Naive B cell (primary cell): ENCODE results near the gene HLTF. TPM values are rescaled to one million over a fixed set of nuclear protein-coding genes. Genes with fewer than 3 reads are reported as not detected.
A peak's percentile ranks its signal among the peaks of the same experiment; 100 is the strongest.

ENCODE experiments used
- ATAC-seq, 2 donors: fragments of 150-1000 bp; cut with Tn5 transposase; 2 replicates each; pipeline ENCODE4 v1.10.0; 2021; ENCODE audit warnings: low read depth in 2 of 2, mild to moderate bottlenecking in 2 of 2, moderate library complexity in 2 of 2
- DNase-seq: peaks from one replicate; pipeline ENCODE4 v3.0.0; 2022
- H3K27ac Mint-ChIP-seq, 6 donors: one replicate each; pipeline ENCODE4 v1.8.0; 2020 to 2022; ENCODE audit warnings: mild to moderate bottlenecking in 6 of 6, mixed read lengths in 6 of 6, moderate library complexity in 5 of 6, inconsistent platforms in 2 of 6
- H3K27me3 Mint-ChIP-seq, 3 donors: one replicate each; pipeline ENCODE4 v1.8.0; 2021 to 2022; ENCODE audit warnings: mixed read lengths in 3 of 3, mild to moderate bottlenecking in 1 of 3
- H3K36me3 Mint-ChIP-seq, 2 donors: one replicate each; pipeline ENCODE4 v1.8.0; 2020 to 2022; ENCODE audit warnings: mixed read lengths in 2 of 2, inconsistent platforms in 1 of 2, mild to moderate bottlenecking in 1 of 2
- H3K4me1 Mint-ChIP-seq, 3 donors: one replicate each; pipeline ENCODE4 v1.8.0; 2020 to 2022; ENCODE audit warnings: mixed read lengths in 3 of 3, inconsistent platforms in 1 of 3, mild to moderate bottlenecking in 1 of 3, moderate library complexity in 1 of 3
- H3K4me3 Mint-ChIP-seq, 8 donors: one replicate each; pipeline ENCODE4 v1.8.0; 2020 to 2022; ENCODE audit warnings: mild to moderate bottlenecking in 8 of 8, mixed read lengths in 8 of 8, moderate library complexity in 8 of 8, inconsistent platforms in 2 of 8
- H3K9me3 Mint-ChIP-seq, 7 donors: one replicate each; pipeline ENCODE4 v1.8.0; 2020 to 2022; ENCODE audit warnings: mixed read lengths in 7 of 7, mild to moderate bottlenecking in 5 of 7, inconsistent platforms in 2 of 7, moderate library complexity in 1 of 7
- polyA plus RNA-seq, 6 donors: library from polyadenylated mRNA; unstranded; fragments of 300-500 nt; fragmentation: Illumina TruSeq; gene quantifications; one replicate each; pipeline ENCODE4 v1.2.3, GENCODE V29; 2021; ENCODE audit warnings: low read depth in 6 of 6

Gene HLTF
- polyA plus RNA-seq, 6 donors from 2014 or later, result 13.6 to 26.1 (median 21.6) TPM

- Mint-ChIP-seq H3K4me1 (no peaks in the 10 kb centered on the region), H3K27ac (no peak overlapping the region), H3K27me3 (no peaks in the 10 kb centered on the region), H3K36me3 (peaks cover 25 to 30% of the 10 kb centered on the region in 2 donors), H3K4me3 (no peak overlapping the region), H3K9me3 (peaks cover 0 to 8% (median 5%) of the 10 kb centered on the region in 7 donors)
- ATAC-seq, result no peak
- no peak for DNase-seq
Observed at GRCh38 chr3:149023951-149024350, 62.4 kb downstream of the HLTF start.

- no peak for DNase-seq
- Mint-ChIP-seq H3K4me1 (no peaks in the 10 kb centered on the region), H3K27ac (peak overlapping the region in 1 of 6 donors; percentile 12), H3K4me3 (no peak overlapping the region), H3K36me3 (peaks cover 25 to 30% of the 10 kb centered on the region in 2 donors), H3K9me3 (peaks cover 0 to 8% (median 5%) of the 10 kb centered on the region in 7 donors), H3K27me3 (no peaks in the 10 kb centered on the region)
- ATAC-seq, result no peak
Observed at GRCh38 chr3:149021830-149022229, 64.5 kb downstream of the HLTF start.

GRCh38 chr3:149020839-149021252 is 65.5 kb downstream of the HLTF start:
- ATAC-seq (no peak), DNase-seq (no peak)
- no peaks in the 10 kb centered on the region for H3K27me3 Mint-ChIP-seq
- peaks cover 0 to 8% (median 5%) of the 10 kb centered on the region in 7 donors for H3K9me3 Mint-ChIP-seq
- H3K4me3 Mint-ChIP-seq, result no peak overlapping the region
- no peaks in the 10 kb centered on the region for H3K4me1 Mint-ChIP-seq
- peaks cover 24 to 25% of the 10 kb centered on the region in 2 donors for H3K36me3 Mint-ChIP-seq
- H3K27ac Mint-ChIP-seq, result peak overlapping the region in 1 of 6 donors; percentile 39

- peaks cover 28 to 29% of the 10 kb centered on the region in 2 donors for H3K36me3 Mint-ChIP-seq
- peak overlapping the region in 1 of 6 donors; percentile 39 for H3K27ac Mint-ChIP-seq
- peaks cover 0 to 8% (median 5%) of the 10 kb centered on the region in 7 donors for H3K9me3 Mint-ChIP-seq
- DNase-seq (no peak), ATAC-seq (no peak)
- H3K27me3 Mint-ChIP-seq, result no peaks in the 10 kb centered on the region
- H3K4me1 Mint-ChIP-seq, result peaks cover 0 to 4% (median 0%) of the 10 kb centered on the region in 3 donors
- no peak overlapping the region for H3K4me3 Mint-ChIP-seq
Observed at GRCh38 chr3:149020196-149020838, 66.0 kb downstream of the HLTF start.

GRCh38 chr3:149019580-149019979 is 66.8 kb downstream of the HLTF start:
- DNase-seq, result no peak
- Mint-ChIP-seq H3K9me3 (peaks cover 0 to 4% (median 1%) of the 10 kb centered on the region in 7 donors), H3K36me3 (peaks cover 26 to 28% of the 10 kb centered on the region in 2 donors), H3K27ac (no peak overlapping the region), H3K27me3 (no peaks in the 10 kb centered on the region), H3K4me3 (no peak overlapping the region), H3K4me1 (peaks cover 0 to 8% (median 0%) of the 10 kb centered on the region in 3 donors)
- no peak for ATAC-seq

- H3K27ac Mint-ChIP-seq, result no peak overlapping the region
- no peak for ATAC-seq
Observed at GRCh38 chr3:149018247-149018646, 68.1 kb downstream of the HLTF start.

GRCh38 chr3:149016669-149017541 is 69.4 kb downstream of the HLTF start:
- H3K9me3 Mint-ChIP-seq, result no peaks in the 10 kb centered on the region
- H3K36me3 Mint-ChIP-seq, result peaks cover 14 to 25% of the 10 kb centered on the region in 2 donors
- no peak overlapping the region for H3K4me3 Mint-ChIP-seq

More at GRCh38 chr3:149018247-149018646, 68.1 kb downstream of the HLTF start:
- Mint-ChIP-seq H3K27me3 (no peaks in the 10 kb centered on the region), H3K4me1 (peaks cover 0 to 11% (median 0%) of the 10 kb centered on the region in 3 donors), H3K9me3 (no peaks in the 10 kb centered on the region), H3K36me3 (peaks cover 20 to 28% of the 10 kb centered on the region in 2 donors), H3K4me3 (no peak overlapping the region)
- no peak for DNase-seq

GRCh38 chr3:149016242-149016641 is 70.1 kb downstream of the HLTF start:
- Mint-ChIP-seq H3K27me3 (no peaks in the 10 kb centered on the region), H3K4me1 (peaks cover 0 to 11% (median 0%) of the 10 kb centered on the region in 3 donors), H3K27ac (no peak overlapping the region), H3K4me3 (no peak overlapping the region), H3K9me3 (no peaks in the 10 kb centered on the region), H3K36me3 (peaks cover 20 to 22% of the 10 kb centered on the region in 2 donors)
- DNase-seq (no peak), ATAC-seq (no peak)

More at GRCh38 chr3:149016669-149017541, 69.4 kb downstream of the HLTF start:
- no peak for ATAC-seq
- DNase-seq, result no peak
- peaks cover 0 to 11% (median 0%) of the 10 kb centered on the region in 3 donors for H3K4me1 Mint-ChIP-seq
- no peaks in the 10 kb centered on the region for H3K27me3 Mint-ChIP-seq
- no peak overlapping the region for H3K27ac Mint-ChIP-seq

GRCh38 chr3:149015393-149015792 is 70.9 kb downstream of the HLTF start:
- no peaks in the 10 kb centered on the region for H3K9me3 Mint-ChIP-seq
- no peak overlapping the region for H3K4me3 Mint-ChIP-seq
- H3K27ac Mint-ChIP-seq, result peak overlapping the region in 1 of 6 donors; percentile 13
- ATAC-seq, result no peak
- H3K27me3 Mint-ChIP-seq, result no peaks in the 10 kb centered on the region
- no peak for DNase-seq
- H3K4me1 Mint-ChIP-seq, result peaks cover 0 to 11% (median 0%) of the 10 kb centered on the region in 3 donors
- peaks cover 24 to 28% of the 10 kb centered on the region in 2 donors for H3K36me3 Mint-ChIP-seq

GRCh38 chr3:149013726-149014125 is 72.6 kb downstream of the HLTF start:
- Mint-ChIP-seq H3K36me3 (peaks cover 28 to 34% of the 10 kb centered on the region in 2 donors), H3K4me3 (no peak overlapping the region), H3K9me3 (no peaks in the 10 kb centered on the region), H3K4me1 (peaks cover 0 to 11% (median 0%) of the 10 kb centered on the region in 3 donors), H3K27ac (no peak overlapping the region), H3K27me3 (no peaks in the 10 kb centered on the region)
- ATAC-seq, result no peak
- DNase-seq, result no peak

GRCh38 chr3:149011676-149012075 is 74.7 kb downstream of the HLTF start:
- ATAC-seq, result no peak

GRCh38 chr3:149010966-149011365 is 75.4 kb downstream of the HLTF start:
- Mint-ChIP-seq H3K4me3 (no peak overlapping the region), H3K9me3 (no peaks in the 10 kb centered on the region), H3K27ac (no peak overlapping the region), H3K36me3 (peaks cover 28 to 39% of the 10 kb centered on the region in 2 donors), H3K27me3 (no peaks in the 10 kb centered on the region), H3K4me1 (peaks cover 0 to 11% (median 0%) of the 10 kb centered on the region in 3 donors)
- no peak for DNase-seq
- ATAC-seq, result no peak

More at GRCh38 chr3:149011676-149012075, 74.7 kb downstream of the HLTF start:
- H3K4me1 Mint-ChIP-seq, result peaks cover 0 to 11% (median 0%) of the 10 kb centered on the region in 3 donors
- DNase-seq, result no peak
- H3K27me3 Mint-ChIP-seq, result no peaks in the 10 kb centered on the region
- peaks cover 28 to 39% of the 10 kb centered on the region in 2 donors for H3K36me3 Mint-ChIP-seq
- peak overlapping the region in 1 of 6 donors; percentile 58 for H3K27ac Mint-ChIP-seq
- no peak overlapping the region for H3K4me3 Mint-ChIP-seq
- H3K9me3 Mint-ChIP-seq, result no peaks in the 10 kb centered on the region

GRCh38 chr3:149010504-149010951 is 75.8 kb downstream of the HLTF start:
- no peak overlapping the region for H3K27ac Mint-ChIP-seq
- H3K4me3 Mint-ChIP-seq, result no peak overlapping the region
- H3K27me3 Mint-ChIP-seq, result no peaks in the 10 kb centered on the region
- peaks cover 25 to 37% of the 10 kb centered on the region in 2 donors for H3K36me3 Mint-ChIP-seq
- no peak for ATAC-seq
- no peaks in the 10 kb centered on the region for H3K9me3 Mint-ChIP-seq
- DNase-seq, result no peak
- peaks cover 0 to 10% (median 0%) of the 10 kb centered on the region in 3 donors for H3K4me1 Mint-ChIP-seq
